Measurements from ENCODE around the gene SOX6.

DNA sequence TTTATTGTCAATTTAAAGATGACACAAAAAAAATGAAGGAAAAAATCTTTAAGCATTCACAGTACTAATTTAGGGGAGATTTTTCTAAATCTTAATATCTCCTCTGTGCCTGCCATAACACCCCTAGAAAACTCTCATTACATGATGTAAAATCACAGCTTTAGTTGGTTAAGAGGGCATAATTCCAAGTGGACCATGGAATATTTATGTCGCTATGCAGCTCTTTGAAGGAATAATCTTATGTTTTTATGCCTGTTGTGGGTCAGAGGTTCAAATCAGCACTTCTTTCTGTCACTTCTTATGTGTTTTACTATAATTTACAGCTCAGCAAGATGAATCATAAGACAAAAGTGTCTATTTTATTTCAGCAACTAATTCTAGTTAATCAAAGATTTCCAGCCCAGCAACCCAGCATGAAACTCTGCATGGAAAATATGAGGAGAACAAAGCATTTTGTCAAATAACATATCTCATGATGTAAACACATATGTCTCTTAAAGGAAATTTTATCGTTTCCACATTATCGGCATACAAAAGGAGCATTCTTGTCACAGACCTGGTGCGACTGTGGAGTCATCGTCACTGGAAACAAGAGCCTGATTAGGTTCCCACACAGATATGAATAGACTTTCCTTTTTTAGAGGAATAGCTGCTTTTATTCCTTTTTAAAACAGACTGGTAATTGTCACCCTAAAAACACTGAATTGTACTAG lies 274.8 kb downstream of the SOX6 start:
- TF ChIP-seq, protein P1, sequence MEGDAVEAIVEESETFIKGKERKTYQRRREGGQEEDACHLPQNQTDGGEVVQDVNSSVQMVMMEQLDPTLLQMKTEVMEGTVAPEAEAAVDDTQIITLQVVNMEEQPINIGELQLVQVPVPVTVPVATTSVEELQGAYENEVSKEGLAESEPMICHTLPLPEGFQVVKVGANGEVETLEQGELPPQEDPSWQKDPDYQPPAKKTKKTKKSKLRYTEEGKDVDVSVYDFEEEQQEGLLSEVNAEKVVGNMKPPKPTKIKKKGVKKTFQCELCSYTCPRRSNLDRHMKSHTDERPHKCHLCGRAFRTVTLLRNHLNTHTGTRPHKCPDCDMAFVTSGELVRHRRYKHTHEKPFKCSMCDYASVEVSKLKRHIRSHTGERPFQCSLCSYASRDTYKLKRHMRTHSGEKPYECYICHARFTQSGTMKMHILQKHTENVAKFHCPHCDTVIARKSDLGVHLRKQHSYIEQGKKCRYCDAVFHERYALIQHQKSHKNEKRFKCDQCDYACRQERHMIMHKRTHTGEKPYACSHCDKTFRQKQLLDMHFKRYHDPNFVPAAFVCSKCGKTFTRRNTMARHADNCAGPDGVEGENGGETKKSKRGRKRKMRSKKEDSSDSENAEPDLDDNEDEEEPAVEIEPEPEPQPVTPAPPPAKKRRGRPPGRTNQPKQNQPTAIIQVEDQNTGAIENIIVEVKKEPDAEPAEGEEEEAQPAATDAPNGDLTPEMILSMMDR (IDR thresholded peaks at IDR 0.05), result no peak
- TF ChIP-seq POLR2A (IDR thresholded peaks at IDR 0.05) (no peak), POLR2AphosphoS5 (IDR thresholded peaks at IDR 0.05) (no peak)
